ENCODE data around the gene ATXN10.

The ATXN10 gene

DNA sequence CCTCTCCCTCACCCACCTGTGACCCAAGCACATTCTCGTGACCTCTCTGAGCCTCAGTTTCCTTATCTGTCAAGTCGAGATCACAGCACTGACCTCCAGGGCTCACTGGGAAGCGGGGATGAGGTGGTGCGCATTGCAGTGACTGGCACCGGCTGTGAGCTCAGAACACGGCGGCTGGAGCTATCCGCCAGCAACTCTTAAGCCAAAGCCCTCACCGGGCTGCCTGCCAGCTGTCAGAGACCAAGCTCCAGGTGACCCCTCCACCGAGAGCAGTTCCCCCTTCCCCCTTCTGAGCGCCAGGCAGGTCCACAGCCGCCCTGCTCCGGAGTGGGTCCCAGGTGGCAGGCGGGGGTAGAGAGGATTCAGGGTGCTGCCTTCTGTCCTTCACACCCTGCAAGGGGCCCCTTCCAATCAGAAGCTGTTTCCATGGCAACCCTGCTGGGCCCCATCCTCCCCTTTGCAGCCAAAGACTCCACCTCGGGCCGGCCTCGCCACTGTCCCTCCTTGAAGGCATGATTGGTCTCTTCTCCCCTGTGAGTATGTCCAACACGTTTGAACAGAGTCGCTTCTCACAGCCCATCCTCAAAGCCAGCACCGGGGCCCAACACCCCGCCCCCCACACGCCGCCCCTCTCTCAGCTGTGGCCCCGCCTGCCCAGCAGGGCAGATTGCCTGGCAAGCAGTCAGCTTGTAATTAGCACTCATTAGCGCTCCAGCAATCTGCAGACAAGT, 206.6 kb downstream of the ATXN10 start:
- DNase-seq (ENCODE audit: low read depth) = no peak
- peaks cover 12% of the 10 kb centered on the region for H3K9me3 ChIP-seq (ENCODE audit: control insufficient read depth, low read length)
- H3K36me3 ChIP-seq (ENCODE audit: control insufficient read depth, insufficient read depth, low read length, severe bottlenecking) = no peaks in the 10 kb centered on the region
- H3K4me1 ChIP-seq (ENCODE audit: control insufficient read depth, insufficient read depth, low read length) = peaks cover 5% of the 10 kb centered on the region
- no peak overlapping the region for H3K4me3 ChIP-seq (ENCODE audit: low read length)
- H3K27me3 ChIP-seq (replicated peaks; ENCODE audit: control insufficient read depth, insufficient read depth, low read length) = peaks cover 69% of the 10 kb centered on the region
- no peak overlapping the region for H3K9ac ChIP-seq (ENCODE audit: low read length)

DNA sequence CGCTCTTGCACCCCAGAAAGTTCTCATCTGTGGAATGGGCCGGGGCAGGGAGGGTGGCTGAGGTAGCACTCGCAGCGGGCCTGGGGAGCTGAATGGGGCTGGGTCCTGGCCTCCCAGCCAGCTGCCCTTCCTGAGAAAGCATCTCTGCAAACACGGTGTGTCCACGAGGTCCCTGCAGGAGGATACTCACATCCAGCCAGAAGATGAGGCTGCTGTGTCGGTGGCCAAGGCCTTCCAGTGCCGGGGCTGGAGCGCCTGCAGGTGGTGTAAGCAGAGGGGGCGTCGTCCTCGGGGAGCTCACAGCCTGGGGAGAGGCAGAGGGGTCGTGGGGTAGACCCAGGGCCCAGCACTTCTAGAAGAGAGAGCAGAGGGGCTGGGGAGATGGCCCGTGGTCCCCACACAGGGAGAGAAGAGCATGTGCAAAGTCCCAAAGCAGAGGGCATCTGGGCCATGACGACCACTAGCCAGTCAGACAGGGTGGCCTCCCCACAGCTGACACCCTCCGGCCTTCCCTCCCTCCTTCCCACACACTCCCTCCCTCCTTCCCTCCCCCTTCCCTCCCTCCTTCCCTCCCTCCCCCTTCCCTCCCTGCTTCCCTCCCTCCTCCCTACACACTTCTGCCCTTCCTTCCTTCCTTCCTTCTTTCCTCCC, 207.4 kb downstream of the ATXN10 start:
- Histone ChIP-seq H3K9me3 (ENCODE audit: control insufficient read depth, low read length) (peaks cover 4% of the 10 kb centered on the region), H3K4me3 (ENCODE audit: low read length) (no peak overlapping the region), H3K4me1 (ENCODE audit: control insufficient read depth, insufficient read depth, low read length) (peaks cover 5% of the 10 kb centered on the region), H3K36me3 (ENCODE audit: control insufficient read depth, insufficient read depth, low read length, severe bottlenecking) (no peaks in the 10 kb centered on the region), H3K27me3 (replicated peaks; ENCODE audit: control insufficient read depth, insufficient read depth, low read length) (peaks cover 74% of the 10 kb centered on the region), H3K9ac (ENCODE audit: low read length) (no peak overlapping the region)
- DNase-seq (ENCODE audit: low read depth) = no peak

GRCh38 chr22:45879552-45879949, 207.9 kb downstream of the ATXN10 start:
- Histone ChIP-seq H3K27me3 (replicated peaks; ENCODE audit: control insufficient read depth, insufficient read depth, low read length) (peaks cover 74% of the 10 kb centered on the region), H3K9ac (ENCODE audit: low read length) (no peak overlapping the region), H3K4me3 (ENCODE audit: low read length) (no peak overlapping the region), H3K9me3 (ENCODE audit: control insufficient read depth, low read length) (no peaks in the 10 kb centered on the region), H3K36me3 (ENCODE audit: control insufficient read depth, insufficient read depth, low read length, severe bottlenecking) (no peaks in the 10 kb centered on the region), H3K4me1 (ENCODE audit: control insufficient read depth, insufficient read depth, low read length) (peaks cover 5% of the 10 kb centered on the region)
- DNase-seq (ENCODE audit: low read depth) = no peak

DNA sequence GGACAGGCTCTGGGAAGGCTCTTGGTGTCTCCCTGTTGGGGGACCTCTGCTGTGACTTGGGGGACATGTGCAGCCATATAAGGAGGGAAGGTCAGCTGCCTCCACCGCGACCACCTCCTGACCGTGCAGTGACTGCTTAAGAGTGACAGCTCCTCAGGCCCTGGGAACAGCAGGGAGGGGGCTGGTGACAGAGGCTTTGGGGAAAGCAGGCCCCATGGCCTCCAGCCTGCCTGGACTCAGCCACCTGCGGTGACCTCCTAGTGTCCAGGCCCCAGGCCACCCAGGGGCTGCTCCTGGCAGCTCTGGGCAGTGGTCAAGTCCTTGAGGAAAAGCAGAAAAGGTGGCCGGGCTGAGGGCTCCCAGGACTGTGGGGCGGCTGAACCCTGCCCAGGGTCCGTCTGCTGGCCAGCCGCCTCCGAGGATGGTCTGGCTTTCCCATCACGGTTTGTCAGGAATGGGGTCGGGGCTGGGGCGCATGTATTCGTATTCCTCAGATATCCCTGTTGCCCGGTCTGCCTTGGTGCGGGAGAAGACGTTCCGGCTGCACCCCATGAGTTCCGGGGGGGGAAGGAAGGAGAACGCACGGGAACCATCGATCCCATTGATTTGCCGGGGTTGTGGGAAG, 208.6 kb downstream of the ATXN10 start:
- Histone ChIP-seq H3K9me3 (ENCODE audit: control insufficient read depth, low read length) (no peaks in the 10 kb centered on the region), H3K27me3 (replicated peaks; ENCODE audit: control insufficient read depth, insufficient read depth, low read length) (peaks cover 77% of the 10 kb centered on the region), H3K9ac (ENCODE audit: low read length) (no peak overlapping the region), H3K36me3 (ENCODE audit: control insufficient read depth, insufficient read depth, low read length, severe bottlenecking) (no peaks in the 10 kb centered on the region), H3K4me1 (ENCODE audit: control insufficient read depth, insufficient read depth, low read length) (peaks cover 5% of the 10 kb centered on the region), H3K4me3 (ENCODE audit: low read length) (peak overlapping the region; percentile 33)
- DNase-seq (ENCODE audit: low read depth) = no peak

GRCh38 chr22:45880716-45881523, 209.3 kb downstream of the ATXN10 start:
- Histone ChIP-seq H3K36me3 (ENCODE audit: control insufficient read depth, insufficient read depth, low read length, severe bottlenecking) (no peaks in the 10 kb centered on the region), H3K4me3 (ENCODE audit: low read length) (peak overlapping the region; percentile 33), H3K9ac (ENCODE audit: low read length) (no peak overlapping the region), H3K27me3 (replicated peaks; ENCODE audit: control insufficient read depth, insufficient read depth, low read length) (peaks cover 77% of the 10 kb centered on the region), H3K4me1 (ENCODE audit: control insufficient read depth, insufficient read depth, low read length) (peaks cover 5% of the 10 kb centered on the region), H3K9me3 (ENCODE audit: control insufficient read depth, low read length) (no peaks in the 10 kb centered on the region)
- DNase-seq (ENCODE audit: low read depth) = peak; percentile 28

DNA sequence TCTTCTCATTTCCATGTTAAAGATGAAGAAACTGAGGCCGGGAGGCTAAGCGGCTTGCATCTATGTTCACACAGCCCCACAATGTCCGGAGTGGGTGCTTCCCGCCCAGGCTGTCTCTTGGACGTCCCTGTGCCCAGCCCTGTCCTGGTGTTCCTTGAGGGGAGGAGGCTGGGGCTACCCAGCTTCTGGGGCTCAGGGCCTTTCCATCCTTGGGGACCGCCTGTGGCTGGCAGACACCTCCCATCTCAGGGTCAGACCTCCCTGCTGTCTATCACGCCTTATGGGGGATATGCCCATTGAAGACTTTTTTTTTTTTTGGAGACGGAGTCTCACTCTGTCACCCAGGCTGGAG, 209.9 kb downstream of the ATXN10 start:
- no peaks in the 10 kb centered on the region for H3K36me3 ChIP-seq (ENCODE audit: control insufficient read depth, insufficient read depth, low read length, severe bottlenecking)
- H3K27me3 ChIP-seq (replicated peaks; ENCODE audit: control insufficient read depth, insufficient read depth, low read length) = peaks cover 77% of the 10 kb centered on the region
- no peak for DNase-seq (ENCODE audit: low read depth)
- H3K9ac ChIP-seq (ENCODE audit: low read length) = no peak overlapping the region
- H3K4me3 ChIP-seq (ENCODE audit: low read length) = no peak overlapping the region
- no peaks in the 10 kb centered on the region for H3K9me3 ChIP-seq (ENCODE audit: control insufficient read depth, low read length)
- H3K4me1 ChIP-seq (ENCODE audit: control insufficient read depth, insufficient read depth, low read length) = peaks cover 5% of the 10 kb centered on the region

GRCh38 chr22:45882881-45883810, 211.5 kb downstream of the ATXN10 start:
- Histone ChIP-seq H3K27me3 (replicated peaks; ENCODE audit: control insufficient read depth, insufficient read depth, low read length) (peaks cover 72% of the 10 kb centered on the region), H3K4me1 (ENCODE audit: control insufficient read depth, insufficient read depth, low read length) (peaks cover 5% of the 10 kb centered on the region), H3K4me3 (ENCODE audit: low read length) (no peak overlapping the region), H3K9me3 (ENCODE audit: control insufficient read depth, low read length) (no peaks in the 10 kb centered on the region), H3K36me3 (ENCODE audit: control insufficient read depth, insufficient read depth, low read length, severe bottlenecking) (no peaks in the 10 kb centered on the region), H3K9ac (ENCODE audit: low read length) (no peak overlapping the region)
- no peak for DNase-seq (ENCODE audit: low read depth)

DNA sequence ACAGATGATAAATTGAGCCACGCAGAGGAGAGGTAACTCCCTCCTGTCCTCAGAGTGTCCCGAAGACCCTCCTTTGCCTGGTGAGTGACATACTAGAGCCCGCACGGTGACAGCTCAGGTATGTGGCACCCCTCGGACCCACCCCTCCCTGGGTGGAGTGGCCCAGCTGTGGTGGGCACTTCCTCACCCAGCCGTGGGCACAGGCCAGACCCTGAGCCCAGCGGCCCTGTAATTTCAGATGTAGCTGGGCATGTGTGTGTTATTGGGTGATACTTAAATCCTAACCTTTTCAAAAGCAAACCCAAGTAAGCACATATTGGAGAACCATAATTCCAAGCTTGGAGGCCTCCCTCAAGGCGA, 212.2 kb downstream of the ATXN10 start:
- Histone ChIP-seq H3K9ac (ENCODE audit: low read length) (no peak overlapping the region), H3K4me3 (ENCODE audit: low read length) (no peak overlapping the region), H3K36me3 (ENCODE audit: control insufficient read depth, insufficient read depth, low read length, severe bottlenecking) (no peaks in the 10 kb centered on the region), H3K9me3 (ENCODE audit: control insufficient read depth, low read length) (no peaks in the 10 kb centered on the region), H3K4me1 (ENCODE audit: control insufficient read depth, insufficient read depth, low read length) (peaks cover 5% of the 10 kb centered on the region), H3K27me3 (replicated peaks; ENCODE audit: control insufficient read depth, insufficient read depth, low read length) (peaks cover 67% of the 10 kb centered on the region)
- no peak for DNase-seq (ENCODE audit: low read depth)

- peaks cover 5% of the 10 kb centered on the region for H3K4me1 ChIP-seq (ENCODE audit: control insufficient read depth, insufficient read depth, low read length)
- no peaks in the 10 kb centered on the region for H3K36me3 ChIP-seq (ENCODE audit: control insufficient read depth, insufficient read depth, low read length, severe bottlenecking)
- no peak for DNase-seq (ENCODE audit: low read depth)
- no peak overlapping the region for H3K4me3 ChIP-seq (ENCODE audit: low read length)
- no peaks in the 10 kb centered on the region for H3K9me3 ChIP-seq (ENCODE audit: control insufficient read depth, low read length)
- no peak overlapping the region for H3K9ac ChIP-seq (ENCODE audit: low read length)
- H3K27me3 ChIP-seq (replicated peaks; ENCODE audit: control insufficient read depth, insufficient read depth, low read length) = peaks cover 67% of the 10 kb centered on the region
These were observed 212.8 kb downstream of the ATXN10 start for GRCh38 chr22:45884201-45885062.

All from adipocyte (in vitro differentiated cells).